Neutrophil (primary cell): ENCODE measurements around the gene PAX8.

Experiments used
- H3K27ac ChIP-seq: fragments of 200-600 bp; sonication (generic); 2 replicates; pipeline ENCODE4 v1.5.1; 2016; ENCODE audit warnings: mild to moderate bottlenecking, moderate library complexity
- H3K27me3 ChIP-seq: fragments of 200-600 bp; sonication (generic); 2 replicates; pipeline ENCODE4 v1.6.0; 2016; ENCODE audit warnings: mild to moderate bottlenecking
- H3K36me3 ChIP-seq: fragments of 200-600 bp; sonication (generic); 2 replicates; pipeline ENCODE4 v1.5.1; 2017
- H3K4me1 ChIP-seq, 2 experiments: fragments of 200-600 bp in 1 of 2; sonication (generic) in 1 of 2; 1 replicate in 1 of 2; 2 replicates in 1 of 2; pipeline versions ENCODE4 v1.5.1 to v1.6.1; 2013 to 2016; ENCODE audit warnings: low read depth in 1 of 2, low read length in 1 of 2, mild to moderate bottlenecking in 1 of 2, moderate library complexity in 1 of 2; ENCODE audit not compliant: control insufficient read depth in 1 of 2, insufficient read depth in 1 of 2
- H3K4me3 ChIP-seq, 2 experiments: fragments of 200-600 bp in 1 of 2; sonication (generic) in 1 of 2; 1 replicate in 1 of 2; 2 replicates in 1 of 2; pipeline ENCODE4 v1.5.1; 2013 to 2016; ENCODE audit warnings: low read depth in 1 of 2, low read length in 1 of 2, mild to moderate bottlenecking in 1 of 2, moderate library complexity in 1 of 2
- H3K9me3 ChIP-seq: fragments of 200-600 bp; sonication (generic); 2 replicates; pipeline ENCODE4 v1.5.1; 2016
- TF ChIP-seq, protein P1 (sequence below): fragments of 200-600 bp; sonication (generic); IDR thresholded peaks from 2 replicates; pipeline ENCODE4 v1.5.1; 2016; ENCODE audit warnings: antibody characterized with exemption

The PAX8 gene

DNA sequence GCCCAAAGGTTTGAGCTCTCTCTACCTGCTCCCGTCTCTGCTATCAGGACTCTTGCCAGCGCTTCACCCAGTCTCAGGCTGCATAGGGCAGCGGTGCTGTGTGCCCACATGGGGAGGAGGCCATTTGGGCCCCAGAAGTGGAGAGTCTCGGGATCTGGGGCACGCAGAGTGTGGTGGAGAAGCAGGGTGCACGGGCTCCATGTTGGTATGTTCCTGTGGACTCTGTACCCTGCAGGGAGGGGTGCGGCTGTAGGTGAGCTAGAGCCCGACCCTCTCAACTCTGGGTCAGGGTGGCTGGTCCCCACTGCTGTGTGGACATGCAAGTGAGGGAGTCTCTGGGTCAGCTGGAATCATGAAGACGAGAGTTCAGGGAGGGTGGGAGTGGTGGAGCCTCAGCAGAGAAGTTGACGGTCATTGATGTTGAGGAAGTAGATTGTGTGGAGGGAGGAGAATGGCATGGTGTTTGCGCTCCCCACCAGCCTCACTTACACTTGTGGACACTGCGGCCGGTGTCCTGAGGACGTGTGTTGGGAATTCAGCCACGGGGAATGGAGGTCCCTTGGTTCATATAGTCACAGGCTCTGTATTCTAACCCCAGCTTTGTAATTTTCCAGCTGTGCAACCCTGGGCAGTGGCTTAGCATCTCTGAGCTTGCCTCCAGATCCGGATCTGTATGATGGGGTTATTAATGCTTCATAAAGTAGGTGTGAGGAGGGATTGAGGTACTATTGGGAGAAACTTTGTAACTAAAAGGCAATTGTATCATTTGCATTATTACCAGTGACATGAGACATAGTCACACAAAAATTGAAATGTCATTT is 105.8 kb downstream of the PAX8 start:
- H3K4me1 ChIP-seq = peaks cover 66 to 79% of the 10 kb centered on the region in 2 experiments
- peak overlapping the region; percentile 84 to 98 for H3K4me3 ChIP-seq
- no peaks in the 10 kb centered on the region for H3K27me3 ChIP-seq
- H3K9me3 ChIP-seq = no peaks in the 10 kb centered on the region
- H3K36me3 ChIP-seq = peaks cover 17% of the 10 kb centered on the region
- TF ChIP-seq, protein P1, sequence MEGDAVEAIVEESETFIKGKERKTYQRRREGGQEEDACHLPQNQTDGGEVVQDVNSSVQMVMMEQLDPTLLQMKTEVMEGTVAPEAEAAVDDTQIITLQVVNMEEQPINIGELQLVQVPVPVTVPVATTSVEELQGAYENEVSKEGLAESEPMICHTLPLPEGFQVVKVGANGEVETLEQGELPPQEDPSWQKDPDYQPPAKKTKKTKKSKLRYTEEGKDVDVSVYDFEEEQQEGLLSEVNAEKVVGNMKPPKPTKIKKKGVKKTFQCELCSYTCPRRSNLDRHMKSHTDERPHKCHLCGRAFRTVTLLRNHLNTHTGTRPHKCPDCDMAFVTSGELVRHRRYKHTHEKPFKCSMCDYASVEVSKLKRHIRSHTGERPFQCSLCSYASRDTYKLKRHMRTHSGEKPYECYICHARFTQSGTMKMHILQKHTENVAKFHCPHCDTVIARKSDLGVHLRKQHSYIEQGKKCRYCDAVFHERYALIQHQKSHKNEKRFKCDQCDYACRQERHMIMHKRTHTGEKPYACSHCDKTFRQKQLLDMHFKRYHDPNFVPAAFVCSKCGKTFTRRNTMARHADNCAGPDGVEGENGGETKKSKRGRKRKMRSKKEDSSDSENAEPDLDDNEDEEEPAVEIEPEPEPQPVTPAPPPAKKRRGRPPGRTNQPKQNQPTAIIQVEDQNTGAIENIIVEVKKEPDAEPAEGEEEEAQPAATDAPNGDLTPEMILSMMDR = no peak
- H3K27ac ChIP-seq = peak overlapping the region; percentile 96

DNA sequence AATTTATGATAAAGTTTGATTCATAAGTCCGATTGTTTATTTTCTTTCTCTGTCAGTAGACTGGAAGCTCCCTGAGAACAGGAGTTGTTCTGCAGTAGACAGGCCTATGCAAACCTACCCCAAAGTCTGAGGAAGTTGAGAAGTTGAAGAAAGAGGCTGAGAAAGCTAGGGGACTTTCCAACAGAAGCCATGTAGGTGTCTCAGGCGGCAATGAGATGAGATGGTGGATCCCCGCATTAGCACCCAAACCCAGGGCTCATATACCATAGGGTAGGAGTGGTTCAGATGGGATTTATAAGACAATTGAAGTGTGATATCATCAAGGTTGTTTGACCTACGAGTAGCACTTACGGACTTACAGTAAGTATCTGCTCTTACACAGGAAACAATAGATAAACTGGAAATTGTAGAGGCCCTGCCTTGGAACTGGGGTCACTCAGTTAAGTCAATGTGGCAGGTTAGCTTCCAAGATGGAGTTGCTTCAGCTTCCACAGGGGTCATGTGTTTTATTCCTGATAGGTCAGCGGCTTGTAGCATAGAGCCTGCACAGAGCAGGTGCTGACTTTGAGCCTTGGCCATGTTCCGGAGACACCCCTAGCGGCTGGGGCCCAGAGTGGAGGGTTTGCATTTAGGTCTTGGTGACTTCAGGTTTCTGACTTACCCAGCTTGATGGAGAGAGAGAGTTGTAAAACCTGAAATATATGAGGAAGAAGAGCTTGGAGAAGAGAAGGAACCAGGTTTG is 107.2 kb downstream of the PAX8 start:
- Histone ChIP-seq H3K27me3 (no peaks in the 10 kb centered on the region), H3K9me3 (no peaks in the 10 kb centered on the region), H3K4me1 (peaks cover 65 to 78% of the 10 kb centered on the region in 2 experiments), H3K36me3 (peaks cover 3% of the 10 kb centered on the region), H3K4me3 (no peak overlapping the region), H3K27ac (peak overlapping the region; percentile 96)
- TF ChIP-seq, protein P1 = no peak

DNA sequence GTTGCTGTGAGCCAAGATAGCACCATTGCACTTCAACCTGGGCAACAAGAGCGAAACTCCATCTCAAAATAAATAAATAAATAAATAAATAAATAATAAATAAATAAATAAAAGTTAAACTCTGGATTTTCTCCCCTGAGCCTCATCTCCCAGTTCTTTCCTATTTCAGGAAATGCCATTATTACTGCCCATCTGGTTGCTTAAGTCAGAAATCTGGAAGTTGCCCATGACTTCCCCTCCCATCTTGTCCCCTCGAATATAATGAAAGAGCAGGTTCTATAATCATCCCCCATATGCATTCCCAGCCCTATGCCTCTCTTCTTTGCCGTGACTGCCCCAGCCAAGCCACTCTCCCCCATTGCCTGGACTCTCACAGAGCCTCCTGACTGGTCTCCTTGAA is 109.1 kb downstream of the PAX8 start:
- H3K9me3 ChIP-seq = no peaks in the 10 kb centered on the region
- no peaks in the 10 kb centered on the region for H3K36me3 ChIP-seq
- TF ChIP-seq, protein P1 = no peak
- H3K4me3 ChIP-seq = no peak overlapping the region
- no peaks in the 10 kb centered on the region for H3K27me3 ChIP-seq
- H3K4me1 ChIP-seq = peaks cover 54 to 59% of the 10 kb centered on the region in 2 experiments
- peak overlapping the region; percentile 78 for H3K27ac ChIP-seq

DNA sequence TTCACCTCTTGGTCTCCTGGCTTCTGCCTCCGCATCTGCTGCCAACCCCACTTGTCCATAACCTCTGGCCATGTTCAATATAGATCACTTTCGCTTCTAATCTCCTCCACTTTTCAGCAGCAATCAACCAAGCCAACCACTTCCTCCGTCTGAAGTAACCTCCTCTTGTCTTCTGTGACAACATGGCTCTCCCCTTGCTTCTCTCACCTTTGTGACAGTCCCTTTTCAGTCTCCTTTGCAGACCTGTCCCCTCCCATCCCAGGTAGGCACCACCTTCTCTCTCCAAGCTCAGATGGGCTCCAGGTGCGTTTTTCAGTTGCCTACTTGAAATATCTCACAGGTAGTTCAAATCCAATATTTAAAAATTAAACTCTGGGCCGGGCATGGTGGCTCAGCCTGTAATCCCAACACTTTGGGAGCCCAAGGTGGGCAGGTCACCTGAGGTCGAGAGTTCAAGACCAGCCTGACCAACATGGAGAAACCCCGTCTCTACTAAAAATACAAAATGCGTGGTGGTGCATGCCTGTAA is 109.7 kb downstream of the PAX8 start:
- H3K36me3 ChIP-seq = no peaks in the 10 kb centered on the region
- TF ChIP-seq, protein P1 = no peak
- H3K4me3 ChIP-seq = peak overlapping the region in 1 of 2 experiments; percentile 17
- no peaks in the 10 kb centered on the region for H3K9me3 ChIP-seq
- H3K27ac ChIP-seq = peak overlapping the region; percentile 78
- H3K4me1 ChIP-seq = peaks cover 53 to 54% of the 10 kb centered on the region in 2 experiments
- no peaks in the 10 kb centered on the region for H3K27me3 ChIP-seq

DNA sequence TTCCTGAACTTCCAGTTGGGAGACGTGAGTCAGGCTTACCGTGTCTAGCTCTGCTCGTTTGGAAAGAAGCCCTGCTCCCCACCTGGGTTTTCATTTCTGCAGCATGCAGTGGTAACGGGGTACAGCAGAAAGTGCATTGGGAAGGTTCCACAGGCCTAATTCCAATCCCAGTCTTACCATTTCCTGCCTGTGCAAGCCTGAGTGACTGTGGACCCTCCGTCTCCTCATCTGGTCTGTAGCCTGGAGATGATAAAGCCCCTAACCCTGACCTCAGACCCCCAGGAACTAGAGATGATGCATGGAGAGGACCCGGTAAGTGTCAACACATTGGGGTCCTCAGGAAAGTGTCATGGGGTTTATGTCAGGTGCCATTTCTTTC is 110.8 kb downstream of the PAX8 start:
- Histone ChIP-seq H3K4me1 (peaks cover 42 to 45% of the 10 kb centered on the region in 2 experiments), H3K36me3 (no peaks in the 10 kb centered on the region), H3K27me3 (no peaks in the 10 kb centered on the region), H3K9me3 (no peaks in the 10 kb centered on the region), H3K27ac (peak overlapping the region; percentile 78), H3K4me3 (no peak overlapping the region)
- TF ChIP-seq, protein P1 = no peak
